GM18526 (cell line): ENCODE results near the gene TTC32.
A peak's percentile ranks its signal among the peaks of the same experiment; 100 is the strongest.

Source experiments
- POLR2A ChIP-seq: IDR thresholded peaks from 3 replicates; pipeline ENCODE4 v1.6.1; 2011; ENCODE audit not compliant: insufficient read length; ENCODE audit errors: extremely low read depth

TTC32 gene

GRCh38 chr2:19882286-19882685 is 19.5 kb downstream of the TTC32 start:
- TF ChIP-seq POLR2A = no peak

- TF ChIP-seq POLR2A = no peak
These were observed 19.9 kb downstream of the TTC32 start for GRCh38 chr2:19881908-19882265.

GRCh38 chr2:19881221-19881907 is 20.4 kb downstream of the TTC32 start:
- no peak for TF ChIP-seq POLR2A

- no peak for TF ChIP-seq POLR2A
These were observed 22.7 kb downstream of the TTC32 start for GRCh38 chr2:19879120-19879519.

- TF ChIP-seq POLR2A = no peak
These were observed 23.3 kb downstream of the TTC32 start for GRCh38 chr2:19878268-19879046.

- no peak for TF ChIP-seq POLR2A
These were observed 25.0 kb downstream of the TTC32 start for GRCh38 chr2:19876751-19877150.

- no peak for TF ChIP-seq POLR2A
These were observed 26.5 kb downstream of the TTC32 start for GRCh38 chr2:19875280-19875679.

- no peak for TF ChIP-seq POLR2A
These were observed 27.1 kb downstream of the TTC32 start for GRCh38 chr2:19874726-19875125.

- no peak for TF ChIP-seq POLR2A
These were observed 28.8 kb downstream of the TTC32 start for GRCh38 chr2:19873014-19873413.

GRCh38 chr2:19872302-19872701 is 29.5 kb downstream of the TTC32 start:
- no peak for TF ChIP-seq POLR2A

- TF ChIP-seq POLR2A = no peak
These were observed 29.9 kb downstream of the TTC32 start for GRCh38 chr2:19871836-19872235.

- TF ChIP-seq POLR2A = no peak
These were observed 31.0 kb downstream of the TTC32 start for GRCh38 chr2:19870792-19871191.

- TF ChIP-seq POLR2A = peak; percentile 30
These were observed 32.8 kb downstream of the TTC32 start for GRCh38 chr2:19868701-19869580.

GRCh38 chr2:19868224-19868623 is 33.6 kb downstream of the TTC32 start:
- TF ChIP-seq POLR2A = no peak

GRCh38 chr2:19866771-19867170 is 35.0 kb downstream of the TTC32 start:
- no peak for TF ChIP-seq POLR2A

GRCh38 chr2:19865151-19865550 is 36.6 kb downstream of the TTC32 start:
- no peak for TF ChIP-seq POLR2A
